ENCODE measurements around the gene OSBPL5.

The OSBPL5 gene

DNA sequence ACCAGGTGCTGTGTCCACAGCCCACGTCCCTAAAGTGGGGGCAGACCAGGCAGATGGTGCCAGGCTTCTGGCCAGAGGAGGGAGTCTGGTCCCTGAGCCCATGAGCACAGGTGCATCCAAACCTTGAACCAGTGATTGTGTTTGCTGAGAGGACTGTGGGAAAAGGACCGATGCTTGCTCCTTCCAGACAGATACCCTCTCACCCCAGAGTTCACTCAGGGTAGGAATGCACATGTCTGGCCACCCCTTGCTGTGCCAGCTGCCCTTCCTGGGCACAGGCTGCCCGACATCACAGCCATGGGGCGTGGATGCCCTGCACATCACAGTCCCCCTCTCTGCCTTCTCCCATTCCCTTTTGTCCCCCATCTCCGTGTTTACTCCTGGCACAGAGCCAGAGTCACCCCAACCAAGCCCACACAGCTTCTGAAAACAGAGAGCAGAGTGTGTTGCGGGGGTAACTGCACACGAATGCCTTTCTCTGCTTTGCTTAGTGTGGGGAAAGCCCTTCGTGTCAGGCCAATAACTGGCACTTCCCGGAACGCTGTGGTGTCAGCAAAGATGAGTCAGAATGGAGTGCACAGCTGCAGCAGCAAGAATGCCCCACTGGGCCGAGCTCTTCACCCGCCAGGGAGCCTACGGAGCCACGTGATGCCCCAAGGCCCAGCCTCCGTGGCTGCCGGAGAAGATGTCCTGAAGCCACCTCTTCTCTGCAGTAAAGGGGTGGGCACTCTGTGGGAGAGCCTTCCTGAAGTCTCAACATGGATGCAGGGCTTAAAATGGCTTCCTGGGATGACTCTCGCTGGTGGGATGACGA lies 115.5 kb downstream of the OSBPL5 start:
- peak in 1 of 2 experiments; percentile 24 for DNase-seq

- DNase-seq, result no peak
Observed at GRCh38 chr11:3047637-3048036, 117.5 kb downstream of the OSBPL5 start.

GRCh38 chr11:3046641-3047040 lies 118.5 kb downstream of the OSBPL5 start:
- DNase-seq, result no peak

DNA sequence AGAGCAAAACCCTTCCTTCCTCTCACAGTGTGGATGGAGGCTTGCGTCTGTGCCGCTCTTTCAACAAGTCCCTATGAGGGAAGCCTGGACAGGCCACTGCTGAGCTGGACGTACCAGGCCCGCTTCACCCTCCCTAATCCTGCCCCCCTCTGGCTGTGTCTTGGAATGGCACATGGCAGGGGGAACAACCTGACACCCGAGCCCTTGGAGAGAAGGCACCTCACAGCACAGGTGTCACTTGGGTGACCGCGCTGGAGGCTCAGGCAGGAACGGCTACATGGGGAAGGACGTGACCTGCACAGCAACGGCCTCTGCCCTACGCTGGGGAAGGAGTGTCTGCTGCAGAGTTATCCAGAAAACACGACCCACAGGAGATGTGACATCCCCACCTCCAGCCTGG lies 118.9 kb downstream of the OSBPL5 start:
- DNase-seq, result no peak

DNA sequence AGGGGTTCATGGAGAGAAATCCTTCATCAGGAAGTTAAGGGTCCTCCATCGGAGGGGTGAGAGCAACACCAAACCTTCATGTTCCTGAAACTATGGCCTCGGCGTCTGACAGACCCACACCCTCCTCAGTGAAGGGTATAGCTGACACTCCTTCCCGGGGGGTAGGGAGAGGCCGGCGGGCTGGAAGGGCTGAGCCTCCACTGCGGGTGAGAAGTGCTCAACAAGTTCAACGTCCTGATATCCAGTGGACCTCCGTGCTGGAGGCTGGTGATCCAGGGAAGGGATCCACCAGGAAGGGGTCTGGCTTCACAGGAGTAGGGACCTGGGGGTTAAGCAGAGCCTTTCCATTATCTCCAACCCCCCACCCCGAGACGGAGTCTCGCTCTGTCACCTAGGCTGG lies 120.2 kb downstream of the OSBPL5 start:
- no peak for DNase-seq

DNA sequence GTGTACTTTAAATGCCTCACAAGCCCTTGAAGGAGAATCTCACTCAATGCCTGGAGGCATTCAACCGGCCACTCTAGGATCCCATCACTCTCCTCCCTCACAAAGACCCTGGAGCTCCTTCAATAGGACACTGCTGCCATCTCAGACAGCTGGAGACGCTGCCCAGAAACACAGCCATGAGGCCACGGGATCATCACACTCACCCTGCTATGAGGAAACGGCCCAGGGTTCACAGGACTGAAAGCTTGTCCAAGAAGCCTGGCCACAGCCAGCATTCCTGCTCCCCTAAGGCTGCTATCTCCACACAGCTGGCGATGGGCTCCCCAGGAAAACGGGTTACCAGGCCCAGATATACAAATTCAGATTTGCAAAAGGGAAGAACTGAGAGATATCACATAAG lies 121.1 kb downstream of the OSBPL5 start:
- DNase-seq, result no peak

- no peak for DNase-seq
Observed at GRCh38 chr11:3043315-3043871, 121.7 kb downstream of the OSBPL5 start.

- DNase-seq, result no peak
Observed at GRCh38 chr11:3042496-3043314, 122.4 kb downstream of the OSBPL5 start.

DNA sequence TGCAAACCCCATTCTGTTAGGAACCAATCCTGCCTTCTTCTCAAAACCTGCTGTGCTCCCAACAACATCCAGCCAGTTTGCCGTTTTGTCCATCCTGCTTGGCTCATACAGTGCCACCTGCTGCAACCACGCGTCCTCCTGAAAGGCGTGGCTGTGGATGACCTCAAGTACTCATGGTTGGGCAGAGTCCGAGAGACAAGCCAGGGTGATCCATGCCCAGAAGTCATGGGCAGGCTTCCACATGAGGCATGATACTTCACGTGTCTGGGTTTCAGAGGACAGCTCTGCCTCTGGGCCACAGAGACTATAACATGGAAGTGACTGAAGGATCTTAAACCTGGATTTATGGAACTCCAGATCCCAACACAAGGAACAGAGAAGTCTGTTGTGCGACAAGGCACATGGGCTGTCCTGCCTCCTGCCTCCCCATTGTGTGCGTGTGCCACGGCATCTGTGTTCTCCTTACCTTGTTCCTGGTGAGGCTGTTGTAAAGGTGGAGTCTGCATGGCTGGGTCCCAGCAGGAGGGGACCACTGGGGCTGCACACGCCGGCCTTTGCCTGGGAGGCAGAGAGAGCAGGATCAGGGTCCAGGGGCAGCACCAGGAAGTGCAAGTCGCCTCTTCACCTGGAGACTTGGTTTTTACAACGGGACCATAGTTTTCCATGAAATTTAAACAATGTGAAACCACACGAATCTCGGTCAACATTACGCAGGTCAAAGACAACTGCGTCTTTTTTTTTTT lies 123.2 kb downstream of the OSBPL5 start:
- no peak for DNase-seq

GRCh38 chr11:3040881-3041280 lies 124.2 kb downstream of the OSBPL5 start:
- DNase-seq, result no peak

- DNase-seq, result no peak
Observed at GRCh38 chr11:3037945-3038271, 127.2 kb downstream of the OSBPL5 start.
